ENCODE results near the gene RSPRY1. TPM values are rescaled to one million over a fixed set of nuclear protein-coding genes. Genes with fewer than 3 reads are reported as not detected.

The RSPRY1 gene
- total and polyA plus RNA-seq, 8 donors = 32.5 to 46.8 (median 39.8) TPM

DNA sequence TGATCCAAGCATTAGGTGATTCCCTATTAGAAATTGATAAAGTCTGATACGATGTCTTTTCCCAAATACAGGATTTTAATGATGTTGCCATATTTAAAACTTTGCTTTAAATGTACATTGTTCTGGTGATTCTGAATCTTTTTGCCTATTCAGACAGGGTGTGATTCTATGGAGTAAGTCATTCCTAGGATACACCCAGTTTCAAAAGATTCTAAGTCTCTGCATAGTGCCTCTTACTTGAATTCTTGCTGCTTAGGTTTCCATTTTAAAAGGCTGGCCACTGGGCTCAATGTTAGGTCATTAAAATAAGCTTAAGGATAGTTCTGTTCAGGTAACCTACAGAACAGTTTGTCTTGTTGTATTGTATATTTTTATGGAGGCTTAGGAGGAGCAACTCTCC is 36.9 kb downstream of the RSPRY1 start:
- no peaks in the 10 kb centered on the region for H3K27me3 ChIP-seq
- H3K36me3 ChIP-seq = peaks cover 5 to 91% of the 10 kb centered on the region in 2 donors
- peaks cover 0 to 4% of the 10 kb centered on the region in 2 donors for H3K9me3 ChIP-seq
- DNase-seq (no peak), ATAC-seq (no peak)
- no peak overlapping the region for H3K4me3 ChIP-seq
- no peak overlapping the region for H3K27ac ChIP-seq
- no peaks in the 10 kb centered on the region for H3K4me1 ChIP-seq
- intact Hi-C loops (cut with DNase I) = no loop called here
- TF ChIP-seq, protein P1, sequence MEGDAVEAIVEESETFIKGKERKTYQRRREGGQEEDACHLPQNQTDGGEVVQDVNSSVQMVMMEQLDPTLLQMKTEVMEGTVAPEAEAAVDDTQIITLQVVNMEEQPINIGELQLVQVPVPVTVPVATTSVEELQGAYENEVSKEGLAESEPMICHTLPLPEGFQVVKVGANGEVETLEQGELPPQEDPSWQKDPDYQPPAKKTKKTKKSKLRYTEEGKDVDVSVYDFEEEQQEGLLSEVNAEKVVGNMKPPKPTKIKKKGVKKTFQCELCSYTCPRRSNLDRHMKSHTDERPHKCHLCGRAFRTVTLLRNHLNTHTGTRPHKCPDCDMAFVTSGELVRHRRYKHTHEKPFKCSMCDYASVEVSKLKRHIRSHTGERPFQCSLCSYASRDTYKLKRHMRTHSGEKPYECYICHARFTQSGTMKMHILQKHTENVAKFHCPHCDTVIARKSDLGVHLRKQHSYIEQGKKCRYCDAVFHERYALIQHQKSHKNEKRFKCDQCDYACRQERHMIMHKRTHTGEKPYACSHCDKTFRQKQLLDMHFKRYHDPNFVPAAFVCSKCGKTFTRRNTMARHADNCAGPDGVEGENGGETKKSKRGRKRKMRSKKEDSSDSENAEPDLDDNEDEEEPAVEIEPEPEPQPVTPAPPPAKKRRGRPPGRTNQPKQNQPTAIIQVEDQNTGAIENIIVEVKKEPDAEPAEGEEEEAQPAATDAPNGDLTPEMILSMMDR (IDR thresholded peaks at IDR 0.05) = no peak

GRCh38 chr16:57224651-57225335 is 38.7 kb downstream of the RSPRY1 start:
- intact Hi-C loops (cut with DNase I) = no loop called here
- H3K9me3 ChIP-seq = no peaks in the 10 kb centered on the region
- H3K4me1 ChIP-seq = no peaks in the 10 kb centered on the region
- peaks cover 0 to 94% of the 10 kb centered on the region in 2 donors for H3K36me3 ChIP-seq
- H3K27ac ChIP-seq = no peak overlapping the region
- no peak overlapping the region for H3K4me3 ChIP-seq
- no peaks in the 10 kb centered on the region for H3K27me3 ChIP-seq
- TF ChIP-seq, protein P1 (IDR thresholded peaks at IDR 0.05) = no peak
- DNase-seq (no peak), ATAC-seq (peak; percentile 31)

DNA sequence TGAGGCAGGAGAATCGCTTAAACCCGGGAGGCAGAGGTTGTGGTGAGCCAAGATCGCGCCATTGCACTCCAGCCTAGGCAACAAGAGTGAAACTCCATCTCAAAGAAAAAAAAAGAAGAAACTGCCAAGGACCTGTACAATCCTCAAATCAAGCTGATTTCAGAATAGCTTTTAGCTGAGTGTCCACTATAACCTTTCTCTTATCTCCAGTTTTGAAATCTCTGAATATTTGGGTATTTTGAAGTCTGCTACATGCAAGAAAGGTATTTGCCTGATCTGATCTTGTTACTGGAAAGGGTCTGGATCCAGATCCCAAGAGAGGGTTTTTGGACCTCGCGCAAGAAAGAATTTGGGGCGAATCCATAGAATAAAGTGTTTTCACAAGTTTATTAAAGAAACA is 39.8 kb downstream of the RSPRY1 start:
- no peak for ATAC-seq
- peaks cover 0 to 99% of the 10 kb centered on the region in 2 donors for H3K36me3 ChIP-seq

DNA sequence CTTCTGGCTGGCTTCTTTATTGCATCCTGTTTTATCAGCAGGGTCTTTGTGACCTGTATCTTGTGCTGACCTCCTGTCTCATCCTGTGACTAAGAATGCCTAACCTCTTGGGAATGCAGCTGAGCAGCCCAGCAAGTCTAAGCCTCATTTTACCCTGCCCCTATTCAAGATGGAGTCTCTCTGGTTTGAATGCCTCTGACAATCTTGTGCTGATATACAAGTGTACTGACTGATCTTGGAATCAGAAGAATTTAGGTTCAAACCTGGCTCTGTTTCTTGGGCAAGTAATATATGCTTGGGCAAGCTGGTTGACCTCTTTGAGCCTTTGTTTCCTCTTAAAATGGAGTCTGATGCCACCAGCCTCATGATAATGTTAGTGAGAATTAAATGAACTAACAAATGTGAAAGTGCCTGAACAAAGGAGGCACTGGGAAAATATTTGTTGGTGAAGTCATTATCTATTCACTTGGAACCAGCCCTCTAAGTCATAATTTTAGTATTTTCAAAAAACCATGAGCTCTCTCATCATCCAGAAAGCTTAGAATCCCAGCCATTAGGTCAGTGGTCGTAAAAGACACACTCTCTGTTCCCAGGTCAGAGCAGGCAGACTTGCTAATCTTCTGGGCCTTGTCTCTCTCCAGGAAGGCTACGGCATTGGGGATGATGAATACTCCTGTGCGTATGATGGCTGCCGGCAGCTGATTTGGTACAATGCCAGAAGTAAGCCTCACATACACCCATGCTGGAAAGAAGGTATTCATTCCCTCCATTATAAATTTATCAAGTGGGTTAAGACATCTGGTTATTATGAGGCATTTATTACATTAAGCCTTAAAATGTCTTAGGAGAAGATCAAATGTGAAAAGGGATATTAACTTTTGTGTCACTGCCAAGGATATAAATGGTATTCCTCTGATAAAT is 40.8 kb downstream of the RSPRY1 start:
- no peak overlapping the region for H3K4me3 ChIP-seq
- H3K36me3 ChIP-seq = peaks cover 5 to 99% of the 10 kb centered on the region in 2 donors
- intact Hi-C loops (cut with DNase I) = no loop called here
- H3K4me1 ChIP-seq = no peaks in the 10 kb centered on the region
- H3K27ac ChIP-seq = no peak overlapping the region
- no peaks in the 10 kb centered on the region for H3K27me3 ChIP-seq
- TF ChIP-seq, protein P1 (IDR thresholded peaks at IDR 0.05) = no peak
- DNase-seq (no peak), ATAC-seq (no peak)
- no peaks in the 10 kb centered on the region for H3K9me3 ChIP-seq

More for the DNA sequence above, 39.8 kb downstream of the RSPRY1 start:
- H3K9me3 ChIP-seq = no peaks in the 10 kb centered on the region
- H3K4me3 ChIP-seq = no peak overlapping the region
- TF ChIP-seq, protein P1 (IDR thresholded peaks at IDR 0.05) = no peak
- no peak overlapping the region for H3K27ac ChIP-seq
- intact Hi-C loops (cut with DNase I) = no loop called here
- no peak for DNase-seq
- H3K27me3 ChIP-seq = no peaks in the 10 kb centered on the region
- H3K4me1 ChIP-seq = no peaks in the 10 kb centered on the region

GRCh38 chr16:57229079-57229478 is 43.0 kb downstream of the RSPRY1 start:
- intact Hi-C loops (cut with DNase I) = no loop called here
- TF ChIP-seq, protein P1 (IDR thresholded peaks at IDR 0.05) = no peak
- no peaks in the 10 kb centered on the region for H3K4me1 ChIP-seq
- H3K4me3 ChIP-seq = no peak overlapping the region
- no peaks in the 10 kb centered on the region for H3K27me3 ChIP-seq
- no peaks in the 10 kb centered on the region for H3K9me3 ChIP-seq
- ATAC-seq (no peak), DNase-seq (no peak)
- H3K27ac ChIP-seq = no peak overlapping the region
- peaks cover 5 to 99% of the 10 kb centered on the region in 2 donors for H3K36me3 ChIP-seq
